Neural cell (in vitro differentiated cells): ENCODE results near the gene MAPT. TPM values are rescaled to one million over a fixed set of nuclear protein-coding genes. Genes with fewer than 3 reads are reported as not detected.

Source experiments
- H2AFZ ChIP-seq: fragments of 200-600, 300-800 bp; sonication (generic), shearing (Covaris generic); 2 replicates; pipeline ENCODE4 v1.6.0; 2014; ENCODE audit warnings: low read depth, mild to moderate bottlenecking, antibody characterized with exemption, low read length, moderate library complexity
- H3F3A ChIP-seq: fragments of 200-600 bp; shearing (Covaris generic); 2 replicates; pipeline ENCODE4 v1.6.1; 2016; ENCODE audit warnings: mild to moderate bottlenecking, moderate library complexity, mixed read lengths, antibody characterized with exemption, low read length; ENCODE audit not compliant: insufficient read depth, poor library complexity, severe bottlenecking
- H3K27ac ChIP-seq: fragments of 200-600, 300-800 bp; sonication (generic), shearing (Covaris generic); 2 replicates; pipeline ENCODE4 v1.5.1; 2014; ENCODE audit warnings: mild to moderate bottlenecking, low read length, moderate library complexity
- H3K27me3 ChIP-seq: fragments of 300-800, 200-600 bp; sonication (generic), shearing (Covaris generic); 2 replicates; pipeline ENCODE4 v1.6.0; 2014; ENCODE audit warnings: mild to moderate bottlenecking, low read depth, low read length, moderate library complexity; ENCODE audit not compliant: insufficient read depth
- H3K36me3 ChIP-seq: fragments of 300-800, 200-600 bp; sonication (generic), shearing (Covaris generic); 2 replicates; pipeline ENCODE4 v1.5.1; 2014; ENCODE audit warnings: mild to moderate bottlenecking, antibody characterized with exemption, low read length, moderate library complexity; ENCODE audit not compliant: insufficient read depth
- H3K4me2 ChIP-seq: fragments of 300-800, 200-600 bp; sonication (generic), shearing (Covaris generic); 2 replicates; pipeline ENCODE4 v1.6.0; 2014; ENCODE audit warnings: mild to moderate bottlenecking, low read length
- H3K4me3 ChIP-seq: fragments of 300-800, 200-600 bp; sonication (generic), shearing (Covaris generic); 2 replicates; pipeline ENCODE4 v1.5.1; 2014; ENCODE audit warnings: mild to moderate bottlenecking, low read length, moderate library complexity
- H3K79me2 ChIP-seq: fragments of 200-600 bp; shearing (Covaris generic); replicated peaks from 2 replicates; pipeline ENCODE4 v1.6.0; 2014; ENCODE audit warnings: mild to moderate bottlenecking, low read length, moderate library complexity; ENCODE audit not compliant: insufficient read depth
- H3K9ac ChIP-seq: fragments of 300-800, 200-600 bp; sonication (generic), shearing (Covaris generic); 2 replicates; pipeline ENCODE4 v1.6.1; 2016; ENCODE audit warnings: mild to moderate bottlenecking, low read length, mixed read lengths
- H3K9me2 ChIP-seq: fragments of 200-600 bp; shearing (Covaris generic); 2 replicates; pipeline ENCODE4 v1.6.1; 2016; ENCODE audit warnings: mild to moderate bottlenecking, low read length, mixed read lengths; ENCODE audit not compliant: insufficient read depth
- H3K9me3 ChIP-seq: fragments of 200-600, 300-800 bp; sonication (generic), shearing (Covaris generic); 2 replicates; pipeline ENCODE4 v1.6.1; 2016; ENCODE audit warnings: mild to moderate bottlenecking, mixed run types, low read length, moderate library complexity, mixed read lengths
- H4K20me1 ChIP-seq: fragments of 200-600 bp; shearing (Covaris generic); 2 replicates; pipeline ENCODE4 v1.6.1; 2016; ENCODE audit warnings: mild to moderate bottlenecking, mixed run types; ENCODE audit not compliant: insufficient read depth
- CTCF ChIP-seq: fragments of 450-650 bp; IDR thresholded peaks from 2 replicates; pipeline ENCODE4 v1.5.1; 2014; ENCODE audit warnings: antibody characterized with exemption, mild to moderate bottlenecking, moderate library complexity; ENCODE audit not compliant: poor library complexity, severe bottlenecking
- EP300 ChIP-seq: fragments of 450-650 bp; conservative IDR thresholded peaks from 2 replicates; pipeline ENCODE4 v1.6.1; 2014; ENCODE audit warnings: antibody characterized with exemption, mild to moderate bottlenecking, moderate library complexity; ENCODE audit not compliant: poor library complexity, severe bottlenecking
- EZH2 ChIP-seq: fragments of 200-600, 300-800 bp; shearing (Covaris generic), sonication (generic); IDR thresholded peaks from 2 replicates; pipeline ENCODE4 v1.6.1; 2014; ENCODE audit warnings: antibody characterized with exemption, low read length, borderline replicate concordance, mild to moderate bottlenecking; ENCODE audit not compliant: insufficient read depth, poor library complexity, severe bottlenecking
- MXI1 ChIP-seq: fragments of 450-650 bp; conservative IDR thresholded peaks from 2 replicates; pipeline ENCODE4 v1.6.1; 2014; ENCODE audit warnings: antibody characterized with exemption, mild to moderate bottlenecking; ENCODE audit not compliant: poor library complexity, severe bottlenecking
- POLR2AphosphoS5 ChIP-seq: IDR thresholded peaks from 2 replicates; pipeline ENCODE4 v1.6.1; 2012
- RAD21 ChIP-seq: fragments of 450-650 bp; conservative IDR thresholded peaks from 2 replicates; pipeline ENCODE4 v1.6.1; 2014; ENCODE audit warnings: antibody characterized with exemption, mild to moderate bottlenecking, moderate library complexity
- REST ChIP-seq: IDR thresholded peaks from 2 replicates; pipeline ENCODE4 v1.6.1; 2012; ENCODE audit warnings: borderline replicate concordance
- SMC3 ChIP-seq: fragments of 450-650 bp; conservative IDR thresholded peaks from 2 replicates; pipeline ENCODE4 v1.6.1; 2014; ENCODE audit warnings: antibody characterized with exemption, mild to moderate bottlenecking, moderate library complexity; ENCODE audit not compliant: poor library complexity
- TAF1 ChIP-seq: IDR thresholded peaks from 2 replicates; pipeline ENCODE4 v1.6.1; 2012; ENCODE audit warnings: low read depth
- polyA plus RNA-seq: library from polyadenylated mRNA; depleted of rRNA; stranded (reverse); fragments of >200 nt; gene quantifications from 2 replicates; pipeline ENCODE4 v1.2.3, GENCODE V29; 2014

The MAPT gene
- polyA plus RNA-seq, 1 donor from 2014 or later, result 94.5 TPM

GRCh38 chr17:46000292-46000691, 105.9 kb downstream of the MAPT start:
- Histone ChIP-seq H3K9ac (no peak overlapping the region), H4K20me1 (no peaks in the 10 kb centered on the region), H3K36me3 (peaks cover under 1% of the 10 kb centered on the region), H3K4me3 (no peak overlapping the region), H3F3A (no peaks in the 10 kb centered on the region), H3K27ac (no peak overlapping the region), H3K27me3 (no peaks in the 10 kb centered on the region), H3K9me3 (no peaks in the 10 kb centered on the region), H3K4me2 (no peak overlapping the region), H2AFZ (no peak overlapping the region), H3K79me2 (no peaks in the 10 kb centered on the region), H3K9me2 (no peaks in the 10 kb centered on the region)
- TF ChIP-seq POLR2AphosphoS5, result no peak
- no peak for TF ChIP-seq REST
- TF ChIP-seq EP300, result no peak
- no peak for TF ChIP-seq TAF1
- TF ChIP-seq EZH2, result no peak
- TF ChIP-seq RAD21, result no peak
- no peak for TF ChIP-seq MXI1
- no peak for TF ChIP-seq SMC3

- no peak overlapping the region for H3K4me3 ChIP-seq
- no peak overlapping the region for H3K27ac ChIP-seq
- no peak overlapping the region for H3K9ac ChIP-seq
- no peaks in the 10 kb centered on the region for H3K79me2 ChIP-seq
- H3K27me3 ChIP-seq, result no peaks in the 10 kb centered on the region
- TF ChIP-seq TAF1 (no peak), EP300 (no peak), POLR2AphosphoS5 (no peak)
- H4K20me1 ChIP-seq, result no peaks in the 10 kb centered on the region
- H3F3A ChIP-seq, result no peaks in the 10 kb centered on the region
- H3K4me2 ChIP-seq, result no peak overlapping the region
- no peaks in the 10 kb centered on the region for H3K9me2 ChIP-seq
- H3K9me3 ChIP-seq, result no peaks in the 10 kb centered on the region
- peaks cover 6% of the 10 kb centered on the region for H3K36me3 ChIP-seq
- no peak overlapping the region for H2AFZ ChIP-seq
Observed at GRCh38 chr17:46000757-46001156, 106.4 kb downstream of the MAPT start.

GRCh38 chr17:46001390-46002310, 107.3 kb downstream of the MAPT start:
- H4K20me1 ChIP-seq, result no peaks in the 10 kb centered on the region
- no peaks in the 10 kb centered on the region for H3K9me2 ChIP-seq
- H2AFZ ChIP-seq, result no peak overlapping the region
- no peaks in the 10 kb centered on the region for H3K27me3 ChIP-seq
- H3K4me2 ChIP-seq, result no peak overlapping the region
- H3F3A ChIP-seq, result no peaks in the 10 kb centered on the region
- no peak overlapping the region for H3K27ac ChIP-seq
- H3K36me3 ChIP-seq, result peaks cover 10% of the 10 kb centered on the region
- H3K79me2 ChIP-seq, result no peaks in the 10 kb centered on the region
- H3K4me3 ChIP-seq, result no peak overlapping the region
- no peak for TF ChIP-seq CTCF
- no peak for TF ChIP-seq MXI1
- no peak for TF ChIP-seq REST
- TF ChIP-seq RAD21, result no peak
- TF ChIP-seq EP300, result no peak
- TF ChIP-seq SMC3, result no peak
- TF ChIP-seq TAF1, result no peak
- no peak for TF ChIP-seq EZH2
- no peak for TF ChIP-seq POLR2AphosphoS5
- no peaks in the 10 kb centered on the region for H3K9me3 ChIP-seq
- no peak overlapping the region for H3K9ac ChIP-seq
